NB4 (cell line): ENCODE data around the gene TCN2.

Experiments
- CTCF ChIP-seq: IDR thresholded peaks from one replicate; pipeline ENCODE4 v1.5.1; 2012; ENCODE audit warnings: low read depth, low read length
- MAX ChIP-seq: IDR thresholded peaks from 2 replicates; pipeline ENCODE4 v1.6.1; 2011; ENCODE audit warnings: low read depth, low read length
- MYC ChIP-seq: IDR thresholded peaks from 2 replicates; pipeline ENCODE4 v1.6.1; 2011; ENCODE audit warnings: low read depth, low read length
- POLR2A ChIP-seq: IDR thresholded peaks from 2 replicates; pipeline ENCODE4 v1.6.1; 2011; ENCODE audit warnings: mild to moderate bottlenecking; ENCODE audit not compliant: insufficient read length; ENCODE audit errors: extremely low read depth

- TF ChIP-seq CTCF, result no peak
- no peak for TF ChIP-seq MYC
- TF ChIP-seq POLR2A, result no peak
- TF ChIP-seq MAX, result no peak
Measured at GRCh38 chr22:30640361-30640760, 33.4 kb downstream of the TCN2 start.
